HG03175 (cell line): ENCODE results near the gene NDOR1.

Experiments used
- ATAC-seq: cut with Tn5 transposase; IDR thresholded peaks from one replicate; pipeline ENCODE4 v1.9.1; 2021; ENCODE audit warnings: mild to moderate bottlenecking, moderate library complexity; ENCODE audit not compliant: unreplicated experiment

NDOR1 gene

DNA sequence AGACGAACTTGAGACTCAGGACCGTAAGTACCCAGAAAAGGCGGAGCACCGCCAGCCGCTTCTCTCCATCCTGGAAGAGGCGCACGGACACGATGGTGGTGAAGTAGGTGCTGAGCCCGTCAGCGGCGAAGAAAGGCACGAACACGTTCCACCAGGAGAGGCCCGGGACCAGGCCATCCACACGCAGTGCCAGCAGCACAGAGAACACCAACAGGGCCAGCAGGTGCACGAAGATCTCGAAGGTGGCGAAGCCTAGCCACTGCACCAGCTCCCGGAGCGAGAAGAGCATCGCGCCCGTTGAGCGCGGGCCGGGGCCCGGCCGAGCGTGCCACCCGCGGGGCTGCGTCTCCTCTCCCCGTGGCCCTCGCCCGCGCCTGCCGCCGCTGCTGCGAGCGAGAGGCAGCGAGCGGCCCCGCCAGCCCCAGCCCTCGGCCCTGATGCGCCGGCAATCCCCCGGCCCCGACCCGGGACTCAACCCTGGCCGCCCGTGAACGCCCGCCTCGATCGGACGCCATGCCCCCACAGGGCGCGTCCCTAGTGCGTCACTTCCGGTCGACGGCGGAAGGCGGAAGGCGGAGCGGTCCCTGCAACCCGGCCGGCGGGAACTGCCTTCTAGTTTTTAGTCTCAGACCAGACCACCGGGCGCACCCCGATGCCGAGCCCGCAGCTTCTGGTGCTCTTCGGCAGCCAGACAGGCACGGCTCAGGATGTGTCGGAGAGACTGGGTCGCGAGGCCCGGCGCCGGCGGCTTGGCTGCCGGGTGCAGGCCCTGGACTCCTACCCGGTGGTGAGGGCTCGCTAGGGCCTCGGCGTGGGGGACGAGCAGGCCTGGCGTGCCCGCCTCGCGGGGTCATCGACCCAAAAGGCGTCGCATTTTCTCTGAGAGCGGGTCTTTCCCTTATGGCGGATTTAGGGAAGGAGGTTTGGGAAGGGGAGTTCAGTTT is at the start of gene NDOR1, which contains the start of gene TMEM203:
NDOR1 (plus strand) TSS at position 575 of the 944 bp plus-strand sequence; CDS start at position 653, 78 bp downstream.
TMEM203 (minus strand) TSS at position 523 of the 944 bp plus-strand sequence; CDS start at position 289, 234 bp downstream.
- peak; percentile 52 for ATAC-seq

DNA sequence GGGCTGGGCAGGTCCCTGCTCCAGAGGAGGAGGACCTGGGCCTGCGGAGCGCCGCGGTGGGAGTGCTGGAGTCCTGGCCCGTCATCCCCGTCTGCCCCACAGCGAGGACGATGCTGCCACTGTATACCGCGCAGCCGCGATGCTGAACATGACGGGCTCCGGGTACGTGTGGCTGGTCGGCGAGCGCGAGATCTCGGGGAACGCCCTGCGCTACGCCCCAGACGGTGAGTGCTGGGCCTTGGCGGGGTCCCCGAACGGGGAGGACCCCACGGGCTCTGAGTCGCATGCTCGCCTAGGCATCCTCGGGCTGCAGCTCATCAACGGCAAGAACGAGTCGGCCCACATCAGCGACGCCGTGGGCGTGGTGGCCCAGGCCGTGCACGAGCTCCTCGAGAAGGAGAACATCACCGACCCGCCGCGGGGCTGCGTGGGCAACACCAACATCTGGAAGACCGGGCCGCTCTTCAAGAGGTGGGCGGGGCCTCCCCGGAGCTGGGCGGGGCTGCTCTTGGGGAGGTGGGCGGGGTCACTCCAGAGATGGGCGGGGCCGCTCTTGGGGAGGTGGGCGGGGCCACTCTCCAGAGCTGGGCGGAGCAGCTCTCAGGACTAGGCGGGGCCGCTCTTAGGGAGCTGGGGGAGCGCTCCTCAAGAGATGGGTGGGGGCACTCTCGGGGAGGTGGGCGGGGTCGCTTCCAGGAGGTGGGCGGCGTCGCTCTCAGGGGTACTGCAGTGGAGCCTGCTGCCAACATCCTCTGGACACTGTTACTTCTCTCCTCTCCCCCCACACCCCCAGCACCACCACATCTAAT is 48.7 kb upstream of the NDOR1 start:
- ATAC-seq: no peak

GRCh38 chr9:137157618-137158415 is 47.7 kb upstream of the NDOR1 start:
- ATAC-seq: no peak

DNA sequence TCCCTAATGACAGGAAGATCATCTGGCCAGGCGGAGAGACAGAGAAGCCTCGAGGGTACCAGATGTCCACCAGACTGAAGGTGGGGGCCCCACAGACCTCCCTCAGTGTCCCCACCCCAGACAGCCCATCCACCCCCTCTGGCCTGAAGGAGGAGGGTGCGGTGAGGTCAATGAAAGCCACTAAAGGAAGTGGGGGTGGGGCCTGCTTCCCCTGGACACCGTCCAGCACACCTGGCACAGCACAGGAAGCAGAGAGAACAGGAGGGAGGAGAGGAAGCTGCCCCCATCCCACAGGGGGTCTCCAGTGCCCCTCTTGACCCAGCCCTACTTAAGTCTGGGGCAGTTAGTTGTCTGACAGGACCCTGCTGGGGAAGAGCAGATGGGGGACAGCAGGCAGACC is 46.9 kb upstream of the NDOR1 start:
- ATAC-seq: no peak

- ATAC-seq: no peak
These were observed 46.1 kb upstream of the NDOR1 start for GRCh38 chr9:137159105-137160053.

GRCh38 chr9:137160054-137160425 is 45.5 kb upstream of the NDOR1 start:
- no peak for ATAC-seq

- no peak for ATAC-seq
These were observed 44.6 kb upstream of the NDOR1 start for GRCh38 chr9:137160716-137161557.

DNA sequence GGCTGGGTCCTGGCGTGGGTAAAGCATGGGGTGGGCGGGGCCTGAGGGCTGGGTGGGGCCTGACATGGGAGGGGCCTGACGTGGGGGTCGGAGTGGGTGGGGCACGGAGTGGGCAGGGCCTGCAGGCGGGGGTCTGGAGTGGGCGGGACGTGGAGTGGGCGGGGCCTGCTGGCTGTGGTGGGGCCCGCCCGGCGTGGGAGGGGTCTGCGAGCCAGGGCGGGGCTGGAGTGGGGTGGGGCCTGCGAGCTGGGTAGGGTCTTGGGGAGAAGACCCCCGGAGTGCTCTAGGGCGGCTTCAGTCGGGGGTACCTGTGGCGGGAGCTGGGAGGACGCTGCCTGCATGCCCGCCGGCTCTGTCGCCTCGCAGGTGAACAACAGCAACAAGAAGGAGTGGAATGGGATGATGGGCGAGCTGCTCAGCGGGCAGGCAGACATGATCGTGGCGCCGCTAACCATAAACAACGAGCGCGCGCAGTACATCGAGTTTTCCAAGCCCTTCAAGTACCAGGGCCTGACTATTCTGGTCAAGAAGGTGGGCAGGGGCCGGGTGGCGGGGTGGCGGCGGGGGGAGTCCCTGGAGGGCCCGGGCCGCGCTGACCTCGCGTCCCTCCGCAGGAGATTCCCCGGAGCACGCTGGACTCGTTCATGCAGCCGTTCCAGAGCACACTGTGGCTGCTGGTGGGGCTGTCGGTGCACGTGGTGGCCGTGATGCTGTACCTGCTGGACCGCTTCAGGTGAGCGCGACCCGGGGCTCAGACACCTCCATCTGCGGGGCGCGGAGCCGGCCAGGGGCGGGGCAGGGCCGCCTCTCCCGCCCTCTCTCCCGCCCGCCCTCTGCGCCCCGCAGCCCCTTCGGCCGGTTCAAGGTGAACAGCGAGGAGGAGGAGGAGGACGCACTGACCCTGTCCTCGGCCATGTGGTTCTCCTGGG is 43.7 kb upstream of the NDOR1 start:
- no peak for ATAC-seq

DNA sequence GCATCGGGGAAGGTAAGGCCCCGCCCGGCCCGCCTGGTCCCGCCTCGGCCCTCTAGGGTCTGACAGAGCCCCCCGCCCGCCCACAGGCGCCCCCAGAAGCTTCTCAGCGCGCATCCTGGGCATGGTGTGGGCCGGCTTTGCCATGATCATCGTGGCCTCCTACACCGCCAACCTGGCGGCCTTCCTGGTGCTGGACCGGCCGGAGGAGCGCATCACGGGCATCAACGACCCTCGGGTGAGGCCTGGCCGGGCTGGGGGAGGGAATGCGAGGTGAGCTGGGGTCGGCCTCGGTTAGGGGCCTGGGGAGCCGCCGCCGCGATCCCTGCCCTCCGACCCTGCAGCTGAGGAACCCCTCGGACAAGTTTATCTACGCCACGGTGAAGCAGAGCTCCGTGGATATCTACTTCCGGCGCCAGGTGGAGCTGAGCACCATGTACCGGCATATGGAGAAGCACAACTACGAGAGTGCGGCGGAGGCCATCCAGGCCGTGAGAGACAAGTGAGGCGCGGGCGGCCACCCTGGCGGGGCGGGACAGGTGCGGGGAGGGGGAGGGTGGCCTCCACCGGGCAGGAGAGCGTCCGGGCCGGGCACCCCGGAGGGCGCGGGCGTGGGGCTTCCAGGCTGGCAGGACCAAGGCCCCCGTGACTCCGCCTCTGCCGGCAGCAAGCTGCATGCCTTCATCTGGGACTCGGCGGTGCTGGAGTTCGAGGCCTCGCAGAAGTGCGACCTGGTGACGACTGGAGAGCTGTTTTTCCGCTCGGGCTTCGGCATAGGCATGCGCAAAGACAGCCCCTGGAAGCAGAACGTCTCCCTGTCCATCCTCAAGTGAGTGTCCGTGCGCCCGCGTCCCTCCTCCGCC is 42.8 kb upstream of the NDOR1 start:
- no peak for ATAC-seq

DNA sequence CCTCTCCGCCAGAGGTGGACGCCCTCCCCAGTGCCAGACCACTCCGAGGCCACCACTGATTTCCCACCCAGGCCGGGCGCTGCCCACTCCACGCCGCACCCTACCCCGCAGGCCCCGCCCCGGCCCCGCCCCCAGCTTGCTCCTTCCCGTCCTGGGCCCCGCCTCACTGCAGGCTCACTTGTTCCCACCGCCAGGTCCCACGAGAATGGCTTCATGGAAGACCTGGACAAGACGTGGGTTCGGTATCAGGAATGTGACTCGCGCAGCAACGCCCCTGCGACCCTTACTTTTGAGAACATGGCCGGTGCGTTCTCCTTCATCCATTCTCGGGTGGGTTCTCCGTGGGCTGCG is 42.2 kb upstream of the NDOR1 start:
- no peak for ATAC-seq

DNA sequence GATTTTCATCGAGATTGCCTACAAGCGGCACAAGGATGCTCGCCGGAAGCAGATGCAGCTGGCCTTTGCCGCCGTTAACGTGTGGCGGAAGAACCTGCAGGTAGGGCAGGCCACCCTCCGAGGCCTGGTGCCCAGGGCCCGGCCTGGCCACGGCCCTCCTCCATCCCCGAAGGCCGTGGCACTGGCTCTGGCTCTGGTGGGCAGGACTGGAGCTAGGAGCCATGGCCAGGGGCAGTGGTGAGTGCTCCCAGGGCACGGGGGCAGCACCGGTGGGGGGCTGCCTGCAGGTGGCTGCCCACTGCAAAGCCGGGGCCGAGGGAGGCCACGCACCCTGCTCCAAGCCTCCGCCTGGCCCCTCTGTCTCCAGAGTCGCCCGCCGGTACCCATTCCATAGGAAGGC is 41.7 kb upstream of the NDOR1 start:
- ATAC-seq: no peak

DNA sequence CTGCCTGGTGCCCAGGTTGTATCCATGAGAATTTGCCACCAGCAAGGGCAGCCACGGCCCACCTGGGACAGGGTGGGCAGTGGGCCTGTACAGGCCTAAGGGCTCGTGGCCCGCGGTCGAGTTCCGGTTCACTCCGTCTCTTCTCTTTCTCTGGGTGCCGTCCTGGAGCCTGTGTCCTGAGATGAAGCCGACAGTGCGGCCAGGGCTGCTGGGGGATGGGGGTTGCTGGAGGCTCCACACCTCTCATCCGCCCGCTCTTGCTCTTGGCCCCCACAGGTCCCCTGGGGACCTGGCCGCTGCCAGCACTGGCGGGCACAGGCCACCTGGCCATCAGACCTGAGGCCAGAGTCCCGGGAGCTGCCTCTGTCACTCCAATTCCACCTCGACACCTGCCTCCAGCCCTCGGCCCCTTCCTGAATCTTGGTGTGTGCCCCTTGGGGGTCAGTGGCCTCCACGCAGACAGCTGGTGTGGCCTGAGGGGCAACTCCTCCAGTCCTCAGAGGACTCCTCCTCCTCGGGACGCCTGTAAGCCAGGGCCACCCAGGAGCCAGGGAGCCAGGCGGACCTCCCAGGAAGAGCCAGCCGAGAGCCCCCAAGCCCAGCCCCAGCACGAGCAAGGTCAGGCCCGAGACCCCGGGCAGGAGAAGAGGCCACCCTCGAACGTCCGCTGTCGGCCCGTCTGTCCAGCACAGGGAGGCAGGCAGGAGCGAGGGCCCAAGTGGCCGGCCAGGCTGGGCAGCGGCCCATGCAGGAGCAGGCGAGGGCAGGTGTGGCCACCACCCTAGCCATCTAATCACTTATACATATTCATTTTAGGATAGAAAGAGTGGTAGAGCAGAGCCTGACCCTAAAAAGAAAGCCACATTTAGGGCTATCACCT is 40.9 kb upstream of the NDOR1 start:
- ATAC-seq: no peak

- no peak for ATAC-seq
These were observed 40.2 kb upstream of the NDOR1 start for GRCh38 chr9:137165250-137165836.

DNA sequence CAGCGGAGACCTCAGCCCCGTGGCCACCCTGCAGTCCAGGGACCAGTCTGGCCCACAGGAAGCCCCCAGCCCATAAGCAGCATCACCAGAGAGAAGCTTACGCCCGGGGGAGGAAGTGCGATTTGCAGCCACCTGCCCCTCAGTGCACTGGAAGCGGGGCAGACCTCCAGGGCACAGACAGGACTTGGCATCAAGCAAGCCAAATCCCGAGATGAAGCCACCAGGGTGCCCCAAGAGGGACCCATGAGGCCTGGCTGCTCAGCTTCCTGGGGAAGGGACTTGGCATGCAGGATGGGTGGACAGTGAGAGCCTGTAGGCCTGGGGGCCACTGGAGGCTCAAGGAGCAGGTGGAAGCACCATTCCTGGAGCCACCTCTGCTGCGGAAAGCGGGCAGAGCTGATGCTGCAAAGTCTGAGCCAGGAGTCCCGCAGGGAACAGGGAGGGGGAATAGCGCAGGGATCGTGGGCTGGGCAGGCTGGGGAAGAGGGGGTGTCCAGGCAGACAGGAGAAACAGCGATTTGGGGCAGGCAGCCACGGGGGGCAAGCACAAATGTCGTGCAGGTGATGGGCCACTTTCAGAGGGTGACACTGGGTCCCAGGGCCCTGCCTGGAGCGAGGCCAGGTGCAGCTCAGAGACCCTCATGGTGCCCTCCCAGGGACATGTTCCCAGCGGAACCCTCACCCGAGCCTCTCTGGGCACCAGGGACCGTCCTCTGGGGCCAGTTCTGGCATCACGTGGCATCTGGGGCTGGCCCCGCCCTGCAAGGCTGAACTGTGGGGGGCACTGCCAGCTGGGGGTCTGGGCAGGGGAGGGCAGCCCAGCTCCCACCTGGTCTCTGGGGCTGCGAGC is 38.9 kb upstream of the NDOR1 start:
- no peak for ATAC-seq

DNA sequence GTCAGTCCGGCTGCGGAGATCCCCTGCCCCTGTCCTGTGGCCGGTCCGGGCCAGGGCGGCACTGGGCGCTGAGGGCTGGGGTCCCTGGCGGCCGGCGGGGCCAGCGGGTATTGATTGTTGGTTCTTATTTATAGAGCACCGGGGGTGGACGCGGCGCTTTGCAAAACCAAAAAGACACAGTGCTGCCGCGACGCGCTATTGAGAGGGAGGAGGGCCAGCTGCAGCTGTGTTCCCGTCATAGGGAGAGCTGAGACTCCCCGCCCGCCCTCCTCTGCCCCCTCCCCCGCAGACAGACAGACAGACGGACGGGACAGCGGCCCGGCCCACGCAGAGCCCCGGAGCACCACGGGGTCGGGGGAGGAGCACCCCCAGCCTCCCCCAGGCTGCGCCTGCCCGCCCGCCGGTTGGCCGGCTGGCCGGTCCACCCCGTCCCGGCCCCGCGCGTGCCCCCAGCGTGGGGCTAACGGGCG is 38.2 kb upstream of the NDOR1 start:
- no peak for ATAC-seq
